NCI-H1417 treated with DMSO at 0.1 percent for 48 hours (cell line): ENCODE data around the gene INO80.

ENCODE experiments used
- DNase-seq: peaks from one replicate; lab custom pipeline; 2025; lab: John Stamatoyannopoulos, UW

Gene INO80

GRCh38 chr15:41001524-41002214, 114.4 kb downstream of the INO80 start:
- DNase-seq = no peak

GRCh38 chr15:40999190-40999589, 116.9 kb downstream of the INO80 start:
- no peak for DNase-seq

DNA sequence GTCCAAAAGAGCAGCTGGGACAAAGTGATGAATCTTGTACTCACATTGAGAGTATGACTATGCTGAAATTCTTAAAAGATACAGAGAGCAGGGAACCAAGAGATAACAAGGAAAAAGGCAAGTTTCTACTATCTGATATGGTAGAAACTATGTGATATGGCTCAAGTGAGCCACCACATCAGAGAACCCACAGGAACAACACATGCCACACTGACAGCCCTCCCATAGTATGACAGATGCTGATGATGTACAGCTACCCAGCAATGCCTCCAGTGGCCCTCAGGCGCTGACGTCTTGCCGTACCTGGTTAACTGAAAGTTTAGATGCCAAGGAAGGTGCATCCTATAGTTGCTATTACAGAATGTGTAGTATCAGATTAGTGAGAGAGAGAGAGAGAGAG, 120.4 kb downstream of the INO80 start:
- no peak for DNase-seq

- DNase-seq = no peak
Observed at GRCh38 chr15:40992825-40993224, 123.3 kb downstream of the INO80 start.

DNA sequence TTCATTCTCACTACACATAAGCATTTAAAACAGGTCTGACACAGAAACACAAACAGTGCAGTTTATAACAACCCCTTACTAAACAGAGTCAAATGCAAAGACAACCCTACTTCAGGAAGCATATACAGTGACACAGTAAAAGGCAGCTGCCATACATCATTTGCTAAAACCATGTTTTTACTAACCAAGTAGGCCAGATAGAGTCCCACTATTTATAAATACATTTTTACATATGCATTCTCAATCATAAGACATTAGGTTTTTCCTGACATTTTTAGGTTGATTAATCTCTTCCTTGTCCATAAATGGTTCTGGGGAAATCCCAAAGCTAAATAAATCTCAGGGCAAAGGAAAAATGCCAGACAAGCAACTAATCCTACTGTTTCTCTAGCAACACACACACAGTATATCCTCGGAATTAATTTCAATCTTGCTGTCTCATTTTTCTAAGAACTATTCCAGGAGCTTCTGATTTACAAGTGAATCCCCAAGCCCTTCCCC, 123.8 kb downstream of the INO80 start:
- no peak for DNase-seq

- DNase-seq = no peak
Observed at GRCh38 chr15:40991355-40991754, 124.7 kb downstream of the INO80 start.

- no peak for DNase-seq
Observed at GRCh38 chr15:40990789-40991188, 125.3 kb downstream of the INO80 start.

DNA sequence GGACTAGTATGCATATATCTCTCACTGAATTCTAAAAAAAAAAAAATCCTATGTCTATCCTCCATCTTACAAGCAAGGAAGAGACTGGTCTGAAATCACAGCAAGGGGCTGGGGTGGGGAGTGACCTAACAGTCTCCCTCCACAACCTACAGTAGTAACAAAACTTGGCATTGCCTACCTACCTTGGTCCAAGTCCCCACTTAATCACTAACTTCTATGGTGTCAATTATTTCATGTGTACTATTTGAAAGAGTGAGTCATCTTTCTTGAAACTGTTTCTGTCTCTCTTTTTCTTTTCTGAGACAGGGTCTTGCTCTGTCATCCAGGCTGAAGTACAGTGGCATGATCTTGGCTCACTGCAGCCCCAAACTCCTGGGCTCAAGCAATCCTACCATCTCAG, 126.0 kb downstream of the INO80 start:
- DNase-seq = no peak

- DNase-seq = no peak
Observed at GRCh38 chr15:40988156-40988555, 127.9 kb downstream of the INO80 start.

DNA sequence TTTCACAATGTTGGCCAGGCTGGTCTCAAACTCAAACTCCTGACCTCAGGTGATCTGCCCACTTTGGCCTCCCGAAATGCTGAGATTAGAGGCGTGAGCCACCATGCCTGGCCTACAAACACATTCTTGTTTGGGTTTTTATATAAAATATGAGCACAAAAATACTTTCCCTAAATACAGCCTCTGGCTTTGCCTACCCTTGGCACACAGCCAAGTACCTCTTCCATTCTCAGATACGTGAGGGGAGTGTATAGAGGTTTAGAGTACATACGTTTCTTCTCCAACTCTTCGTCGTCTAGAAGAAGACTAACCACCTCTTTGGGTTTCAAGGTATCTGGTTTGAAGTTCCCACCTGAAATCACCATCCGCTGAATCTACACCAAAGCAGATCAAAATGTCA, 129.3 kb downstream of the INO80 start:
- DNase-seq = no peak

GRCh38 chr15:40985541-40986330, 130.3 kb downstream of the INO80 start:
- DNase-seq = no peak

DNA sequence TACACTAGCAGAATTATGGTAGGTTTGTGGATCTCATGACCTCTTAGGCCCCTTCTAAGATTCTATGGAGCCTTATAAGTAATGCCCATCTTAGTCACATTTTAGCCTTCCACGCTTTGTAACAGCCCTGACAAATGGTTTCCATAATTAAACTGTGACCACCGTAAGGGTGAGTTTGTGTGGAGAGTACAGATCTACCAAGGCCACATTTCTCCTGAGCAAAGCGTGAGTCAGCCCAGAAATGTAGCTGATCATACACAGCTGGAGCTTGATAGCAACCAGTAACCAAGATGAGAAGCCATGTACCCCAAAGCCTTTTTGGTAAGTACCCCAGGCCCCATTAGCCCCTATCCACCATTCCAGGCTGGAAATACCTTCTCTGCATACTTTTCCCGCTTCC, 131.1 kb downstream of the INO80 start:
- DNase-seq = no peak

DNA sequence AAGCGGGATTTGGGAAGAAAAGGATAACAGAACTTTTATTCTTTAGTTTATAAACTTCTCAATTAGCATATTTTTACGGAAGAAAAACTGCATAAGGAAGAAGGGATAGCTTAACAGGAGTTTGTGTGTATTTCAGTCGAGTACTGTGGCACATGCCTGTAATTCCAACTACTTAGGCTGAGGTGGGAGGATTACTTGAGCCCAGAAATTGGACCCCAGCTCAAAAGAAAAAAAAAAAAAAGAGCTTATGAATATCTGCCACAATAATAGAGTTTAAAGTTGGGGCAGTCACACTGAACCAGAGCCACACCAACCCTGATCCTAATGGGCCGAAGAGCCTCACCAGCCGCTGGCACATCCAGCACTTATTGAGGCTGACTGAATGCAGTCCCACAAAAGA, 131.7 kb downstream of the INO80 start:
- DNase-seq = no peak

GRCh38 chr15:40982855-40983254, 133.2 kb downstream of the INO80 start:
- DNase-seq = no peak

- DNase-seq = no peak
Observed at GRCh38 chr15:40981186-40981585, 134.9 kb downstream of the INO80 start.

DNA sequence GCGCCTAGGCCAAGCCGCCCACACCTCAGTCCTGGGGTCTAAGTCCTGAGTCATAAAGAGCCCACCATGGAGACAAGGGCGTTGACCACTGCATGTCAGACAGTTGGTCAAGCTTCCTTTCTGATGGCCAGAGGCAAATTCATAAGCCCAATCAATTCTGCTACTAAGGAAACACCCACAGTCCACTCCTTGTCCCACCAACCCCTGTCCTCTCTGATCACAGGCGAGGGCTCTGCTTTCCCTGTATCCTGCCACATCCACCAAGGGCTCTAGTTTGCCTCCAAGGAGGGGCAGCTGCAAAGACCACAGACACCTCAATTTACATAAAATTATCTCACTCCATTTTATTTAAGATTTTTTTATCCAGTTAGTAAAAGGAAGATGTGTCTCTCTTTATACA, 137.5 kb downstream of the INO80 start:
- DNase-seq = no peak

- no peak for DNase-seq
Observed at GRCh38 chr15:40978141-40978540, 137.9 kb downstream of the INO80 start.

DNA sequence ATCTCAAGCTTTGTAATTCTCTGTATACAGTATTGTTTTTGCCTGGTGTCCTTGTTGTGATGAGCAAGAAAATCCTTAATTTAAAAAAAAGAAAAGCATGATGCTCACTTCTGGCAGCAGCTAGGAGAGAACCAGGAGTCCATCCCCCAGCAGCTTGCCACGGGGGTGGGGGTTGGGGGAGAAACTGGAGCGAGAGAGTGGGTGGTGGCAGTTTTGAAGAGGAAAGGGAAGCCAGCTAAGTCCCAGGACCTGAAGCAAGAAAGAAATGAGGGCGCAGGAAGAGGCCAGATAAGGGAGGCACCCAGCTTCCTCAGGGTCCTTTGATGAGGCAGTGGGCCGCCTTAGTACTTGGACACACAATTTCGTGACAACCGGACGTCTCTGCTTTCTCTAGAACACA, 139.3 kb downstream of the INO80 start:
- no peak for DNase-seq

- DNase-seq = no peak
Observed at GRCh38 chr15:40974879-40975278, 141.2 kb downstream of the INO80 start.

DNA sequence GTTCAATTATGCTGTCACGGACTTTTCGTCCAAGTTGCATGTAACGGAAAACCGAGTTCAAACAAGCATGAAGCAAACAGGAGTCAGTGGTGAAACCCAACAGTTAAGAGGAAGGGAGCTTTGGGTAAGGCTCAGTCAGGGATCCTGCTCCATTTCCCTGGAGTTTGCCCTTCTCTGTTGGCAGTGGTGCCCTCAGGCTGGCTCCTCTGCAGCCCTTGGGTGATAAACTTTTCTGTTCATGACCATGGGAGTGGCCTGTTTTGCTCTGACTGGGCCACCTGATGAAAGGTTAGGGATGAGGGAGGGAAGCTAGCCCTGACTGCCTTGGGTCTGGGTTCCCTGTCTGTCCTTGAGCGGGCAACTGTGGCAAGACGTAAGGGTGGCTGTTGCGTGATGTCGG, 146.7 kb downstream of the INO80 start:
- no peak for DNase-seq

GRCh38 chr15:40968290-40969085, 147.6 kb downstream of the INO80 start:
- DNase-seq = no peak

DNA sequence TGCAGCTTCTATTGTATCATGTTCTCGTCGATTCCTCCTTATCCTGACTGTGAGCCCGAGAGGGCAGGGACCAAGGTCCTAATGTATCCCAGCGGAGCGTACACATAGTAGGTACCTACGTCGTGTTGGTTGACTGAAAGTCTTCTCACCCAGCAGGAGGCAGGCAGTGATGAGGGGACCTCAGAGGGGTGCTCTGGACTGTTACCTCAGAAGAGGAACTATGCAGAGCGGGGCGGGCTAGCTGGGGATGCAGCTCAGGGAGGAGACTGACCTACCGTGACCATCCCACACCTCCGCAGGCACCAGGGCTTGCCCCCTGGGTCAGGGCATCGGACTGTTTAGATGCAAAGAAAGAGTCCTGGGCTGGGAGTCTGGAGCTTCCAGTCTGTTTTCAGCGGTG, 151.4 kb downstream of the INO80 start:
- no peak for DNase-seq

DNA sequence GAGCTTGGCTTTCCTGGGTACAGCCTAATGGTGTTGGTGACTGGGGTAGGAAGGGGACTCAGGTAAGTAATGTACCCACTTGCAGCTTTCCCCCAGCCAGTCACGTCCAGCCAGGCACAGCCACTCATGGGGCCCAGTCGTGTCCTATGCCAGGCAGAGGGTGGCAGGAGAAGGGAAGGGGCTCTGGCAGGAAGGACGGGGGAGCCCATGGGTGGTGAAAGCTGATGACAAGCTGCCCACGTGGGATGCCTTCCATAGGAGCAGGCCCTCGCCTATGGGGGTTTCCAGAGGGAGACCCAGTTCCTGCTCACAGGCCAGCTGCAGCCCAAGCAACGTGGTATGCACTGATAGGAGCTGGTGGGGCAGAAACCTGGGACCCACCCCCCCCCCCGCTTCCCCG, 152.1 kb downstream of the INO80 start:
- DNase-seq = no peak
